HepG2 (cell line): ENCODE results near the gene RGMA. TPM values are rescaled to one million over a fixed set of nuclear protein-coding genes. Genes with fewer than 3 reads are reported as not detected.

ENCODE experiments used
- ATAC-seq: fragments of 200-7000 bp; cut with Tn5 transposase; 3 replicates; pipeline ENCODE4 v1.9.1; 2020; ENCODE audit warnings: mild to moderate bottlenecking, moderate library complexity
- BruUV-seq: library from RNA; stranded (reverse); fragments of 400-500 nt; replicated peaks from 2 replicates; lab custom pipeline; 2021; lab: Mats Ljungman, UMichigan
- CTCF ChIA-PET: fragments of 300-600 bp; formaldehyde crosslinking; extraction: SDS; loops from one replicate; lab custom pipeline; 2021; ENCODE audit warnings: low total read pairs, inconsistent platforms, low intra/inter-chr PET ratio; lab: Yijun Ruan, JAX
- POLR2A ChIA-PET: fragments of 350-600 bp; sonication (Branson Sonifier 250); formaldehyde crosslinking; loops from one replicate; lab custom pipeline; 2020; ENCODE audit warnings: antibody characterized with exemption, inconsistent platforms; lab: Yijun Ruan, JAX
- DNase-seq: peaks from one replicate; pipeline ENCODE4 v3.0.0-alpha.2; 2015; ENCODE audit warnings: low spot score
- FAIRE-seq: peaks from 3 replicates; lab custom pipeline; 2011; peaks lifted over from hg19 to GRCh38; lab: Jason Lieb, UNC
- H2AFZ ChIP-seq: one replicate; pipeline ENCODE4 v1.6.1; 2011; ENCODE audit warnings: low read length, inconsistent platforms
- H3K27ac ChIP-seq: fragments of 300-600 bp; 3 replicates; pipeline ENCODE4 v1.8.0; 2011; ENCODE audit warnings: mixed run types, mild to moderate bottlenecking, mixed read lengths, low read length, inconsistent platforms; ENCODE audit not compliant: insufficient read depth; ENCODE audit errors: extremely low read length
- H3K27me3 ChIP-seq, 2 experiments: fragments of 200-600 bp in 1 of 2; 2 replicates in 1 of 2; 3 replicates in 1 of 2; pipeline versions ENCODE4 v1.6.0 to v1.8.0; 2011; ENCODE audit warnings: low read length in 2 of 2, mild to moderate bottlenecking in 2 of 2, moderate library complexity in 2 of 2, inconsistent platforms in 1 of 2; ENCODE audit not compliant: insufficient read depth in 2 of 2, control insufficient read depth in 1 of 2
- H3K36me3 ChIP-seq, 2 experiments: fragments of 200-600 bp in 1 of 2; replicated peaks in 1 of 2; 2 replicates in 1 of 2; 3 replicates in 1 of 2; pipeline versions ENCODE4 v1.5.1 to v1.8.0; 2011; ENCODE audit warnings: low read length in 2 of 2, inconsistent platforms in 1 of 2; ENCODE audit not compliant: insufficient read depth in 2 of 2, control insufficient read depth in 1 of 2
- H3K4me1 ChIP-seq: 2 replicates; pipeline ENCODE4 v1.5.1; 2012; ENCODE audit warnings: low read length, inconsistent platforms; ENCODE audit not compliant: insufficient read depth
- H3K4me2 ChIP-seq: 2 replicates; pipeline ENCODE4 v1.6.0; 2011; ENCODE audit warnings: low read depth, low read length, inconsistent platforms
- H3K4me3 ChIP-seq, 3 experiments: fragments of 200-600 bp in 1 of 3; sonication (generic), shearing (Covaris generic) in 1 of 3; replicated peaks in 1 of 3; 2 replicates each; pipeline ENCODE4 v1.5.1; 2011 to 2016; ENCODE audit warnings: low read length in 3 of 3, inconsistent platforms in 2 of 3, low read depth in 2 of 3, mild to moderate bottlenecking in 2 of 3, control low read depth in 1 of 3, mixed read lengths in 1 of 3; ENCODE audit not compliant: insufficient read depth in 1 of 3
- H3K79me2 ChIP-seq: one replicate; pipeline ENCODE4 v1.6.1; 2011; ENCODE audit warnings: low read length, inconsistent platforms; ENCODE audit not compliant: insufficient read depth
- H3K9ac ChIP-seq: 2 replicates; pipeline ENCODE4 v1.6.0; 2011; ENCODE audit warnings: mild to moderate bottlenecking, low read depth, low read length, inconsistent platforms; ENCODE audit not compliant: insufficient read depth
- H3K9me3 ChIP-seq: 2 replicates; pipeline ENCODE4 v1.5.1; 2012; ENCODE audit warnings: mild to moderate bottlenecking, low read length
- H4K20me1 ChIP-seq: 2 replicates; pipeline ENCODE4 v1.6.0; 2011; ENCODE audit warnings: inconsistent platforms, mild to moderate bottlenecking, low read length, moderate library complexity; ENCODE audit not compliant: insufficient read depth
- ARNT2 ChIP-seq: sonication (generic); formaldehyde crosslinking; IDR thresholded peaks from 2 replicates; pipeline ENCODE4 v1.8.0; 2022; ENCODE audit warnings: mild to moderate bottlenecking, low read depth, missing genetic modification reagents, moderate library complexity
- FOXA1 ChIP-seq, 2 experiments: fragments of 450-650 bp in 1 of 2; sonication (generic) in 1 of 2; formaldehyde crosslinking in 1 of 2; IDR thresholded peaks; 2 replicates each; pipeline versions ENCODE4 v1.4.0 to v1.6.1; 2016 to 2020; ENCODE audit warnings: missing genetic modification reagents in 1 of 2
- HBP1 ChIP-seq: IDR thresholded peaks from 2 replicates; pipeline ENCODE4 v1.6.1; 2016; ENCODE audit warnings: low read depth, control low read depth
- HMGXB4 ChIP-seq, 2 experiments: sonication (generic) in 1 of 2; formaldehyde crosslinking in 1 of 2; IDR thresholded peaks; 2 replicates each; pipeline versions ENCODE4 v1.4.0 to v1.6.1; 2018 to 2020; ENCODE audit warnings: missing genetic modification reagents in 2 of 2, borderline replicate concordance in 1 of 2, low read depth in 1 of 2, mild to moderate bottlenecking in 1 of 2, missing biosample characterization in 1 of 2
- MZF1 ChIP-seq: sonication (generic); formaldehyde crosslinking; IDR thresholded peaks from 2 replicates; pipeline ENCODE4 v1.8.1; 2023; ENCODE audit warnings: mild to moderate bottlenecking, missing genetic modification reagents, borderline replicate concordance
- NONO ChIP-seq, 2 experiments: fragments of 450-650 bp in 1 of 2; sonication (generic) in 1 of 2; formaldehyde crosslinking in 1 of 2; IDR thresholded peaks in 1 of 2; conservative IDR thresholded peaks in 1 of 2; 2 replicates each; pipeline versions ENCODE4 v1.6.1 to v1.8.0; 2017 to 2022; ENCODE audit warnings: mild to moderate bottlenecking in 1 of 2, missing genetic modification reagents in 1 of 2, moderate library complexity in 1 of 2
- SALL1 ChIP-seq: sonication (generic); formaldehyde crosslinking; IDR thresholded peaks from 2 replicates; pipeline ENCODE4 v1.8.0; 2022; ENCODE audit warnings: mild to moderate bottlenecking, missing genetic modification reagents
- SCMH1 ChIP-seq: sonication (generic); formaldehyde crosslinking; IDR thresholded peaks from 2 replicates; pipeline ENCODE4 v1.9.0; 2021; ENCODE audit warnings: missing genetic modification reagents, mild to moderate bottlenecking, borderline replicate concordance
- SNAPC4 ChIP-seq: sonication (generic); formaldehyde crosslinking; IDR thresholded peaks from 2 replicates; pipeline ENCODE4 v1.4.0; 2020; ENCODE audit warnings: mild to moderate bottlenecking, missing genetic modification reagents
- SOX6 ChIP-seq, 2 experiments: fragments of 450-650 bp in 1 of 2; sonication (generic) in 1 of 2; formaldehyde crosslinking in 1 of 2; IDR thresholded peaks; 2 replicates each; pipeline versions ENCODE4 v1.4.0 to v1.6.1; 2017 to 2020; ENCODE audit warnings: antibody characterized with exemption in 1 of 2, mild to moderate bottlenecking in 1 of 2, missing genetic modification reagents in 1 of 2
- ZNF550 ChIP-seq: sonication (generic); formaldehyde crosslinking; IDR thresholded peaks from 2 replicates; pipeline ENCODE4 v1.4.0; 2020; ENCODE audit warnings: mild to moderate bottlenecking, missing genetic modification reagents, borderline replicate concordance
- ZNF713 ChIP-seq: sonication (generic); formaldehyde crosslinking; IDR thresholded peaks from 2 replicates; pipeline ENCODE4 v1.4.0; 2020; ENCODE audit warnings: mild to moderate bottlenecking, missing genetic modification reagents
- WGBS: methylation state at CpG from one replicate; pipeline ENCODE4 v1.1.6; 2017; ENCODE audit warnings: low lambda C conversion rate; 5-methylcytosine and 5-hydroxymethylcytosine counted together
- in situ Hi-C: cut with HindIII; loops from 2 replicates; pipeline ENCODE4 v1.10.0; 2017; ENCODE audit warnings: low pct_unique_long_range_greater_than_20kb; ENCODE audit not compliant: extremely low pct_ligation_motif_present
- intact Hi-C: fragments of 100-400 bp; cut with micrococcal nuclease; formaldehyde crosslinking; loops from one replicate; pipeline ENCODE4 v1.10.0; 2022; ENCODE audit not compliant: unreplicated experiment
- polyA plus RNA-seq, 8 experiments: library from polyadenylated mRNA; depleted of rRNA in 3 of 8; stranded (reverse) in 7 of 8; unstranded in 1 of 8; fragments of >200 nt; fragmentation: Illumina TruSeq in 4 of 8; extraction: Trizol in 4 of 8; gene quantifications; 2 replicates each; pipeline versions ENCODE4 v1.2.1 to v1.2.3, GENCODE V29; 2011 to 2016; ENCODE audit warnings: low read depth in 4 of 8, missing spikeins in 1 of 8, mixed read lengths in 1 of 8; ENCODE audit not compliant: insufficient read depth in 1 of 8
- total RNA-seq, 5 experiments: library from RNA; depleted of rRNA; stranded (reverse); fragments of >200 nt; fragmentation: Illumina TruSeq; extraction: Trizol; gene quantifications; 2 replicates each; pipeline ENCODE4 v1.2.3, GENCODE V29; 2016; ENCODE audit warnings: low read depth in 1 of 5

Gene RGMA
- total and polyA plus RNA-seq, 2 of the 13 experiments (the other 11 are each of a cell fraction or from before 2014, with no cell fraction given), result not detected

GRCh38 chr15:93001156-93001555 lies 87.9 kb downstream of the RGMA start (continued):
- TF ChIP-seq HBP1 (no peak), FOXA1 (IDR thresholded peaks at IDR 0.05) (no peak), FOXA1 (CRISPR knock-in tag; IDR thresholded peaks at IDR 0.05) (no peak)

- no peak overlapping the region for H3K4me2 ChIP-seq
- no TSS peak for BruUV-seq
- H3K36me3 ChIP-seq, result peaks cover 27 to 84% of the 10 kb centered on the region in 2 experiments
- H3K9ac ChIP-seq, result no peak overlapping the region
- FAIRE-seq (no peak), DNase-seq (no peak), ATAC-seq (no peak; the same call in 2 of the 3 replicates)
- ChIA-PET CTCF (no interaction called here), POLR2A (no interaction called here)
- 95% methylated on average over 6 of the region's 6 CpGs for WGBS
- H3K27me3 ChIP-seq, result no peaks in the 10 kb centered on the region
- intact Hi-C loops (loop anchor here (5.0 to 10.0 kb wide), 2 partner anchors 36 to 53 kb away; no protein-coding TSS in a partner anchor), in situ Hi-C loops (no loop called here)
- H2AFZ ChIP-seq, result no peak overlapping the region
- H3K4me1 ChIP-seq, result no peaks in the 10 kb centered on the region
- TF ChIP-seq SOX6 (IDR thresholded peaks at IDR 0.05) (no peak), SOX6 (CRISPR knock-in tag; IDR thresholded peaks at IDR 0.05) (no peak), SALL1 (CRISPR knock-in tag) (no peak), ZNF713 (no peak), SNAPC4 (CRISPR knock-in tag) (no peak), HMGXB4 (CRISPR knock-in tag; IDR thresholded peaks at IDR 0.05; ENCODE audit: borderline replicate concordance in 1 of 2, low read depth in 1 of 2) (no peak), MZF1 (no peak), ARNT2 (CRISPR knock-in tag) (no peak), NONO (IDR thresholded peaks at IDR 0.05) (no peak), NONO (CRISPR knock-in tag; conservative IDR thresholded peaks at IDR 0.05) (no peak), SCMH1 (CRISPR knock-in tag) (no peak), ZNF550 (CRISPR knock-in tag) (no peak)
- no peaks in the 10 kb centered on the region for H4K20me1 ChIP-seq
- no peak overlapping the region for H3K4me3 ChIP-seq
- no peaks in the 10 kb centered on the region for H3K9me3 ChIP-seq
- H3K79me2 ChIP-seq, result no peaks in the 10 kb centered on the region
- no peak overlapping the region for H3K27ac ChIP-seq
Observed at GRCh38 chr15:92997821-92998220, 91.2 kb downstream of the RGMA start.
